ENCODE measurements around the gene SLC6A6. TPM values are rescaled to one million over a fixed set of nuclear protein-coding genes. Genes with fewer than 3 reads are reported as not detected.

SLC6A6 gene
- total and polyA plus RNA-seq, 2 experiments from 2014 or later: 27.5 to 150 TPM

DNA sequence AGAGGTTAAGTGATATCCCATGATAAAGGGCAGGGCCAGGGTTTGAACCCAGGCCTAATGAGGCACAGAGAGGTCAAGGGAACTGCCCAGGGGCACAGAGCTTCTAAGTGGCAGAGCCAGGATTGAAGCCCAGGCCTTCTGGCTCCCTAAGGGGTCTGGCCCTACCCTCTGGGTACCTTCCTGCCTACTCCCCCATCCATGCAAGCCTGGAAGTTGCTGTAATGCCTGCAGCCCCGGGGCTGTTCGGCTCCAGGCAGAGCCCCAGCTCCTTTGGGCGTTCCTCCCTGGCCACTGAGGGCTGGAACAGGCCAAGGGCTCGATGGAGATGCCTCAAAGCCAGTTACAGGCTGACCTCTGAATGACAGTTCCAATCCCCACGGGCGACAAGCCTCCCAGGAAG, 133.2 kb downstream of the SLC6A6 start:
- Mint-ChIP-seq H3K27me3 (ENCODE audit: insufficient read depth, low read depth, poor library complexity) (peaks cover 9% of the 10 kb centered on the region), H3K27ac (no peak overlapping the region), H3K36me3 (ENCODE audit: low read depth) (no peaks in the 10 kb centered on the region; the same call in 2 of the 3 replicates), H3K4me3 (no peak overlapping the region), H3K9me3 (no peaks in the 10 kb centered on the region), H3K4me1 (peaks cover 63% of the 10 kb centered on the region)
- Histone ChIP-seq H3K4me3 (no peak overlapping the region), H3K27me3 (ENCODE audit: insufficient read depth) (no peaks in the 10 kb centered on the region), H3K79me2 (replicated peaks; ENCODE audit: insufficient read depth) (no peaks in the 10 kb centered on the region), H2AFZ (no peak overlapping the region), H3K4me2 (peak overlapping the region; percentile 60), H3K4me1 (ENCODE audit: insufficient read depth) (peaks cover 48% of the 10 kb centered on the region), H3K9me2 (ENCODE audit: insufficient read depth) (no peaks in the 10 kb centered on the region), H3K36me3 (ENCODE audit: insufficient read depth) (no peaks in the 10 kb centered on the region), H3F3A (replicated peaks; ENCODE audit: low read depth) (peaks cover 21% of the 10 kb centered on the region; the same call in 1 of the 2 replicates), H4K20me1 (replicated peaks; ENCODE audit: insufficient read depth) (no peaks in the 10 kb centered on the region), H3K27ac (ENCODE audit: low read depth) (no peak overlapping the region)
- DNase-seq (ENCODE audit: low spot score) (no peak), ATAC-seq (no peak)
- TF ChIP-seq, protein P1, sequence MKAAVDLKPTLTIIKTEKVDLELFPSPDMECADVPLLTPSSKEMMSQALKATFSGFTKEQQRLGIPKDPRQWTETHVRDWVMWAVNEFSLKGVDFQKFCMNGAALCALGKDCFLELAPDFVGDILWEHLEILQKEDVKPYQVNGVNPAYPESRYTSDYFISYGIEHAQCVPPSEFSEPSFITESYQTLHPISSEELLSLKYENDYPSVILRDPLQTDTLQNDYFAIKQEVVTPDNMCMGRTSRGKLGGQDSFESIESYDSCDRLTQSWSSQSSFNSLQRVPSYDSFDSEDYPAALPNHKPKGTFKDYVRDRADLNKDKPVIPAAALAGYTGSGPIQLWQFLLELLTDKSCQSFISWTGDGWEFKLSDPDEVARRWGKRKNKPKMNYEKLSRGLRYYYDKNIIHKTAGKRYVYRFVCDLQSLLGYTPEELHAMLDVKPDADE (IDR thresholded peaks at IDR 0.05): no peak
- TF ChIP-seq ZNF114 (CRISPR knock-in tag; IDR thresholded peaks at IDR 0.05): no peak
- no peak for TF ChIP-seq POLR2AphosphoS5 (IDR thresholded peaks at IDR 0.05; ENCODE audit: low read depth)
- no peak for TF ChIP-seq EZH2phosphoT487 (IDR thresholded peaks at IDR 0.05; ENCODE audit: unreplicated experiment)
- TF ChIP-seq ZNF331 (CRISPR knock-in tag; IDR thresholded peaks at IDR 0.05; ENCODE audit: low read depth): no peak
- no peak for TF ChIP-seq EZH2 (IDR thresholded peaks at IDR 0.05; ENCODE audit: low read depth, unreplicated experiment)
- TF ChIP-seq JUNB (IDR thresholded peaks at IDR 0.05; ENCODE audit: unreplicated experiment): no peak
- TF ChIP-seq, protein P2, sequence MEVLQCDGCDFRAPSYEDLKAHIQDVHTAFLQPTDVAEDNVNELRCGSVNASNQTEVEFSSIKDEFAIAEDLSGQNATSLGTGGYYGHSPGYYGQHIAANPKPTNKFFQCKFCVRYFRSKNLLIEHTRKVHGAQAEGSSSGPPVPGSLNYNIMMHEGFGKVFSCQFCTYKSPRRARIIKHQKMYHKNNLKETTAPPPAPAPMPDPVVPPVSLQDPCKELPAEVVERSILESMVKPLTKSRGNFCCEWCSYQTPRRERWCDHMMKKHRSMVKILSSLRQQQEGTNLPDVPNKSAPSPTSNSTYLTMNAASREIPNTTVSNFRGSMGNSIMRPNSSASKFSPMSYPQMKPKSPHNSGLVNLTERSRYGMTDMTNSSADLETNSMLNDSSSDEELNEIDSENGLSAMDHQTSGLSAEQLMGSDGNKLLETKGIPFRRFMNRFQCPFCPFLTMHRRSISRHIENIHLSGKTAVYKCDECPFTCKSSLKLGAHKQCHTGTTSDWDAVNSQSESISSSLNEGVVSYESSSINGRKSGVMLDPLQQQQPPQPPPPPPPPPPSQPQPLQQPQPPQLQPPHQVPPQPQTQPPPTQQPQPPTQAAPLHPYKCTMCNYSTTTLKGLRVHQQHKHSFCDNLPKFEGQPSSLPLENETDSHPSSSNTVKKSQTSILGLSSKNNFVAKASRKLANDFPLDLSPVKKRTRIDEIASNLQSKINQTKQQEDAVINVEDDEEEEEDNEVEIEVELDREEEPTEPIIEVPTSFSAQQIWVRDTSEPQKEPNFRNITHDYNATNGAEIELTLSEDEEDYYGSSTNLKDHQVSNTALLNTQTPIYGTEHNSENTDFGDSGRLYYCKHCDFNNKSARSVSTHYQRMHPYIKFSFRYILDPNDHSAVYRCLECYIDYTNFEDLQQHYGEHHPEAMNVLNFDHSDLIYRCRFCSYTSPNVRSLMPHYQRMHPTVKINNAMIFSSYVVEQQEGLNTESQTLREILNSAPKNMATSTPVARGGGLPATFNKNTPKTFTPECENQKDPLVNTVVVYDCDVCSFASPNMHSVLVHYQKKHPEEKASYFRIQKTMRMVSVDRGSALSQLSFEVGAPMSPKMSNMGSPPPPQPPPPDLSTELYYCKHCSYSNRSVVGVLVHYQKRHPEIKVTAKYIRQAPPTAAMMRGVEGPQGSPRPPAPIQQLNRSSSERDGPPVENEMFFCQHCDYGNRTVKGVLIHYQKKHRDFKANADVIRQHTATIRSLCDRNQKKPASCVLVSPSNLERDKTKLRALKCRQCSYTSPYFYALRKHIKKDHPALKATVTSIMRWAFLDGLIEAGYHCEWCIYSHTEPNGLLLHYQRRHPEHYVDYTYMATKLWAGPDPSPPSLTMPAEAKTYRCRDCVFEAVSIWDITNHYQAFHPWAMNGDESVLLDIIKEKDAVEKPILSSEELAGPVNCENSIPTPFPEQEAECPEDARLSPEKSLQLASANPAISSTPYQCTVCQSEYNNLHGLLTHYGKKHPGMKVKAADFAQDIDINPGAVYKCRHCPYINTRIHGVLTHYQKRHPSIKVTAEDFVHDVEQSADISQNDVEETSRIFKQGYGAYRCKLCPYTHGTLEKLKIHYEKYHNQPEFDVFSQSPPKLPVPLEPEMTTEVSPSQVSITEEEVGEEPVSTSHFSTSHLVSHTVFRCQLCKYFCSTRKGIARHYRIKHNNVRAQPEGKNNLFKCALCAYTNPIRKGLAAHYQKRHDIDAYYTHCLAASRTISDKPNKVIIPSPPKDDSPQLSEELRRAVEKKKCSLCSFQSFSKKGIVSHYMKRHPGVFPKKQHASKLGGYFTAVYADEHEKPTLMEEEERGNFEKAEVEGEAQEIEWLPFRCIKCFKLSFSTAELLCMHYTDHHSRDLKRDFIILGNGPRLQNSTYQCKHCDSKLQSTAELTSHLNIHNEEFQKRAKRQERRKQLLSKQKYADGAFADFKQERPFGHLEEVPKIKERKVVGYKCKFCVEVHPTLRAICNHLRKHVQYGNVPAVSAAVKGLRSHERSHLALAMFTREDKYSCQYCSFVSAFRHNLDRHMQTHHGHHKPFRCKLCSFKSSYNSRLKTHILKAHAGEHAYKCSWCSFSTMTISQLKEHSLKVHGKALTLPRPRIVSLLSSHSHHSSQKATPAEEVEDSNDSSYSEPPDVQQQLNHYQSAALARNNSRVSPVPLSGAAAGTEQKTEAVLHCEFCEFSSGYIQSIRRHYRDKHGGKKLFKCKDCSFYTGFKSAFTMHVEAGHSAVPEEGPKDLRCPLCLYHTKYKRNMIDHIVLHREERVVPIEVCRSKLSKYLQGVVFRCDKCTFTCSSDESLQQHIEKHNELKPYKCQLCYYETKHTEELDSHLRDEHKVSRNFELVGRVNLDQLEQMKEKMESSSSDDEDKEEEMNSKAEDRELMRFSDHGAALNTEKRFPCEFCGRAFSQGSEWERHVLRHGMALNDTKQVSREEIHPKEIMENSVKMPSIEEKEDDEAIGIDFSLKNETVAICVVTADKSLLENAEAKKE (CRISPR knock-in tag; IDR thresholded peaks at IDR 0.05): no peak
- TF ChIP-seq, protein P3, sequence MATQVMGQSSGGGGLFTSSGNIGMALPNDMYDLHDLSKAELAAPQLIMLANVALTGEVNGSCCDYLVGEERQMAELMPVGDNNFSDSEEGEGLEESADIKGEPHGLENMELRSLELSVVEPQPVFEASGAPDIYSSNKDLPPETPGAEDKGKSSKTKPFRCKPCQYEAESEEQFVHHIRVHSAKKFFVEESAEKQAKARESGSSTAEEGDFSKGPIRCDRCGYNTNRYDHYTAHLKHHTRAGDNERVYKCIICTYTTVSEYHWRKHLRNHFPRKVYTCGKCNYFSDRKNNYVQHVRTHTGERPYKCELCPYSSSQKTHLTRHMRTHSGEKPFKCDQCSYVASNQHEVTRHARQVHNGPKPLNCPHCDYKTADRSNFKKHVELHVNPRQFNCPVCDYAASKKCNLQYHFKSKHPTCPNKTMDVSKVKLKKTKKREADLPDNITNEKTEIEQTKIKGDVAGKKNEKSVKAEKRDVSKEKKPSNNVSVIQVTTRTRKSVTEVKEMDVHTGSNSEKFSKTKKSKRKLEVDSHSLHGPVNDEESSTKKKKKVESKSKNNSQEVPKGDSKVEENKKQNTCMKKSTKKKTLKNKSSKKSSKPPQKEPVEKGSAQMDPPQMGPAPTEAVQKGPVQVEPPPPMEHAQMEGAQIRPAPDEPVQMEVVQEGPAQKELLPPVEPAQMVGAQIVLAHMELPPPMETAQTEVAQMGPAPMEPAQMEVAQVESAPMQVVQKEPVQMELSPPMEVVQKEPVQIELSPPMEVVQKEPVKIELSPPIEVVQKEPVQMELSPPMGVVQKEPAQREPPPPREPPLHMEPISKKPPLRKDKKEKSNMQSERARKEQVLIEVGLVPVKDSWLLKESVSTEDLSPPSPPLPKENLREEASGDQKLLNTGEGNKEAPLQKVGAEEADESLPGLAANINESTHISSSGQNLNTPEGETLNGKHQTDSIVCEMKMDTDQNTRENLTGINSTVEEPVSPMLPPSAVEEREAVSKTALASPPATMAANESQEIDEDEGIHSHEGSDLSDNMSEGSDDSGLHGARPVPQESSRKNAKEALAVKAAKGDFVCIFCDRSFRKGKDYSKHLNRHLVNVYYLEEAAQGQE (IDR thresholded peaks at IDR 0.05; ENCODE audit: unreplicated experiment): no peak
- TF ChIP-seq, protein P4, sequence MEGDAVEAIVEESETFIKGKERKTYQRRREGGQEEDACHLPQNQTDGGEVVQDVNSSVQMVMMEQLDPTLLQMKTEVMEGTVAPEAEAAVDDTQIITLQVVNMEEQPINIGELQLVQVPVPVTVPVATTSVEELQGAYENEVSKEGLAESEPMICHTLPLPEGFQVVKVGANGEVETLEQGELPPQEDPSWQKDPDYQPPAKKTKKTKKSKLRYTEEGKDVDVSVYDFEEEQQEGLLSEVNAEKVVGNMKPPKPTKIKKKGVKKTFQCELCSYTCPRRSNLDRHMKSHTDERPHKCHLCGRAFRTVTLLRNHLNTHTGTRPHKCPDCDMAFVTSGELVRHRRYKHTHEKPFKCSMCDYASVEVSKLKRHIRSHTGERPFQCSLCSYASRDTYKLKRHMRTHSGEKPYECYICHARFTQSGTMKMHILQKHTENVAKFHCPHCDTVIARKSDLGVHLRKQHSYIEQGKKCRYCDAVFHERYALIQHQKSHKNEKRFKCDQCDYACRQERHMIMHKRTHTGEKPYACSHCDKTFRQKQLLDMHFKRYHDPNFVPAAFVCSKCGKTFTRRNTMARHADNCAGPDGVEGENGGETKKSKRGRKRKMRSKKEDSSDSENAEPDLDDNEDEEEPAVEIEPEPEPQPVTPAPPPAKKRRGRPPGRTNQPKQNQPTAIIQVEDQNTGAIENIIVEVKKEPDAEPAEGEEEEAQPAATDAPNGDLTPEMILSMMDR (conservative IDR thresholded peaks at IDR 0.05; ENCODE audit: low read depth in 2 of 2): no peak
- TF ChIP-seq NANOG (IDR thresholded peaks at IDR 0.05; ENCODE audit: borderline replicate concordance): no peak
- no peak for TF ChIP-seq CREB1 (CRISPR knock-in tag; IDR thresholded peaks at IDR 0.05; ENCODE audit: low read depth)
- TF ChIP-seq STAT1 (IDR thresholded peaks at IDR 0.05; ENCODE audit: unreplicated experiment): no peak

Data from GM23338 (cell line).